Stomach (tissue), 4 donors: ENCODE data around the gene DRC3.

Experiments used
- EP300 ChIP-seq: sonication (generic); formaldehyde crosslinking; IDR thresholded peaks from one replicate; pipeline ENCODE4 v1.6.1; 2017; ENCODE audit warnings: antibody characterized with exemption
- TF ChIP-seq, protein P1 (sequence below), 7 experiments: fragments of 450-650 bp in 4 of 7; fragments of 200-600 bp in 3 of 7; sonication (generic) in 3 of 7; IDR thresholded peaks; one replicate each; pipeline ENCODE4 v1.5.1; 2016 to 2019; ENCODE audit warnings: antibody characterized with exemption in 7 of 7, control low read depth in 2 of 7, mild to moderate bottlenecking in 1 of 7

DNA sequence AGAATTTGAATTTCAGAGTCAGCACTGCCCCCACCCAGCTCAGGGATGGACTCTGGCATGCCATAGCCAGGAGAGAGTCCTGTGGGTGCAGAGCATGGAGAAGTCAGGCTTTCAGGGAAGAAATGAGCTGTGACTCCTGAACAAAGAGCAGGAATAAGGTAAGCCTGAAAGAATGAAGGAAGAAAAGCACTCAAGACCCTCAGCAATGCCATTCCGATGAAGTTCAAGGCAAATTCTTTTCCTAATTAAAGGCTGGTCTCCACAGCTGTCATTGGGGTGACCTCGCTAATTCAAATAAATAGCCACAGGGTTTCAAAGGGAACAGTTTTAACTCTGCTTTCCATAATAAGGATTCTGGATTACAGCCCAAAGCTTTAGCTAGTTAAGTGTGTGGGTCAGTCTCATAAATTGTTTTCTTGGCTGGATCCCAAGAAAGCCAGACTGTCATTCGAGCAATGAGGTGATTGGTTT lies 32.2 kb upstream of the DRC3 start:
- TF ChIP-seq EP300, result no peak
- TF ChIP-seq, protein P1, sequence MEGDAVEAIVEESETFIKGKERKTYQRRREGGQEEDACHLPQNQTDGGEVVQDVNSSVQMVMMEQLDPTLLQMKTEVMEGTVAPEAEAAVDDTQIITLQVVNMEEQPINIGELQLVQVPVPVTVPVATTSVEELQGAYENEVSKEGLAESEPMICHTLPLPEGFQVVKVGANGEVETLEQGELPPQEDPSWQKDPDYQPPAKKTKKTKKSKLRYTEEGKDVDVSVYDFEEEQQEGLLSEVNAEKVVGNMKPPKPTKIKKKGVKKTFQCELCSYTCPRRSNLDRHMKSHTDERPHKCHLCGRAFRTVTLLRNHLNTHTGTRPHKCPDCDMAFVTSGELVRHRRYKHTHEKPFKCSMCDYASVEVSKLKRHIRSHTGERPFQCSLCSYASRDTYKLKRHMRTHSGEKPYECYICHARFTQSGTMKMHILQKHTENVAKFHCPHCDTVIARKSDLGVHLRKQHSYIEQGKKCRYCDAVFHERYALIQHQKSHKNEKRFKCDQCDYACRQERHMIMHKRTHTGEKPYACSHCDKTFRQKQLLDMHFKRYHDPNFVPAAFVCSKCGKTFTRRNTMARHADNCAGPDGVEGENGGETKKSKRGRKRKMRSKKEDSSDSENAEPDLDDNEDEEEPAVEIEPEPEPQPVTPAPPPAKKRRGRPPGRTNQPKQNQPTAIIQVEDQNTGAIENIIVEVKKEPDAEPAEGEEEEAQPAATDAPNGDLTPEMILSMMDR (IDR thresholded peaks at IDR 0.05), result no peak
